Stomach (tissue), 9 donors: Measurements from ENCODE around the gene CCL21. TPM values are rescaled to one million over a fixed set of nuclear protein-coding genes. Genes with fewer than 3 reads are reported as not detected.
A peak's percentile ranks its signal among the peaks of the same experiment; 100 is the strongest.

ENCODE experiments used
- DNase-seq, 2 donors: peaks; one replicate each; pipeline versions ENCODE4 v3.0.0 to v3.0.0-alpha.2; 2013 to 2019
- H3K27ac ChIP-seq, 5 donors: fragments of 200-600 bp in 4 of 5; sonication (generic) in 4 of 5; one replicate each; pipeline ENCODE4 v1.5.1; 2013 to 2019; ENCODE audit warnings: mild to moderate bottlenecking in 1 of 5, moderate library complexity in 1 of 5
- H3K27me3 ChIP-seq, 3 donors: fragments of 200-600 bp; sonication (generic); one replicate each; pipeline ENCODE4 v1.5.1; 2017 to 2019; ENCODE audit warnings: mixed run types in 1 of 3
- H3K36me3 ChIP-seq, 4 donors: fragments of 200-600 bp; sonication (generic); 1 replicate in 3 of 4; 2 replicates in 1 of 4; pipeline ENCODE4 v1.5.1; 2016 to 2019
- H3K4me1 ChIP-seq, 4 donors: fragments of 200-600 bp; sonication (generic); one replicate each; pipeline ENCODE4 v1.5.1; 2016 to 2019
- H3K4me3 ChIP-seq, 4 donors: fragments of 200-600 bp; sonication (generic) in 3 of 4; one replicate each; pipeline ENCODE4 v1.5.1; 2016 to 2019; ENCODE audit warnings: mild to moderate bottlenecking in 1 of 4
- H3K9me3 ChIP-seq, 4 donors: fragments of 200-600 bp; sonication (generic); one replicate each; pipeline ENCODE4 v1.5.1; 2016 to 2019
- CTCF ChIP-seq, 7 experiments: fragments of 450-650 bp in 4 of 7; fragments of 200-600 bp in 3 of 7; sonication (generic) in 3 of 7; IDR thresholded peaks; one replicate each; pipeline ENCODE4 v1.5.1; 2016 to 2019; ENCODE audit warnings: antibody characterized with exemption in 7 of 7, control low read depth in 2 of 7, mild to moderate bottlenecking in 1 of 7
- EP300 ChIP-seq: sonication (generic); formaldehyde crosslinking; IDR thresholded peaks from one replicate; pipeline ENCODE4 v1.6.1; 2017; ENCODE audit warnings: antibody characterized with exemption
- POLR2A ChIP-seq, 4 donors: fragments of 450-650 bp; IDR thresholded peaks; one replicate each; pipeline ENCODE4 v1.6.1; 2016; ENCODE audit warnings: antibody characterized with exemption in 4 of 4, control low read depth in 2 of 4, mild to moderate bottlenecking in 1 of 4, moderate library complexity in 1 of 4
- POLR2AphosphoS5 ChIP-seq, 3 donors: sonication (generic); formaldehyde crosslinking; IDR thresholded peaks; one replicate each; pipeline ENCODE4 v1.6.1; 2016; ENCODE audit warnings: antibody characterized with exemption in 3 of 3
- WGBS, 5 donors: extraction: QIAGEN DNeasy Blood & Tissue Kit in 3 of 5; methylation state at CpG; one replicate each; pipeline versions ENCODE4 v1.1.5 to v1.1.7; 2013 to 2018; 5-methylcytosine and 5-hydroxymethylcytosine counted together
- intact Hi-C: fragments of 100-400 bp; cut with DNase I; formaldehyde crosslinking; loops from one replicate; pipeline ENCODE4 v1.15.1; 2023; ENCODE audit warnings: low total_unique reads
- polyA plus RNA-seq, 3 donors: library from polyadenylated mRNA; stranded (reverse); fragments of 200-250 nt; gene quantifications; one replicate each; pipeline ENCODE4 v1.2.3, GENCODE V29; 2013
- total RNA-seq, 5 donors: library from RNA; depleted of rRNA; stranded (reverse); fragments of >200 nt; gene quantifications; one replicate each; pipeline versions ENCODE4 v1.1.0 to v1.2.3, GENCODE V29; 2014 to 2016
- donor health status: healthy with polysubstance abuse.
- donor health status: Bipolar disorder and iron deficiency.
- donor health status: healthy.

Gene CCL21
- total and polyA plus RNA-seq, 8 donors: 1.7 to 51.3 (median 23.4) TPM; not detected in 1

DNA sequence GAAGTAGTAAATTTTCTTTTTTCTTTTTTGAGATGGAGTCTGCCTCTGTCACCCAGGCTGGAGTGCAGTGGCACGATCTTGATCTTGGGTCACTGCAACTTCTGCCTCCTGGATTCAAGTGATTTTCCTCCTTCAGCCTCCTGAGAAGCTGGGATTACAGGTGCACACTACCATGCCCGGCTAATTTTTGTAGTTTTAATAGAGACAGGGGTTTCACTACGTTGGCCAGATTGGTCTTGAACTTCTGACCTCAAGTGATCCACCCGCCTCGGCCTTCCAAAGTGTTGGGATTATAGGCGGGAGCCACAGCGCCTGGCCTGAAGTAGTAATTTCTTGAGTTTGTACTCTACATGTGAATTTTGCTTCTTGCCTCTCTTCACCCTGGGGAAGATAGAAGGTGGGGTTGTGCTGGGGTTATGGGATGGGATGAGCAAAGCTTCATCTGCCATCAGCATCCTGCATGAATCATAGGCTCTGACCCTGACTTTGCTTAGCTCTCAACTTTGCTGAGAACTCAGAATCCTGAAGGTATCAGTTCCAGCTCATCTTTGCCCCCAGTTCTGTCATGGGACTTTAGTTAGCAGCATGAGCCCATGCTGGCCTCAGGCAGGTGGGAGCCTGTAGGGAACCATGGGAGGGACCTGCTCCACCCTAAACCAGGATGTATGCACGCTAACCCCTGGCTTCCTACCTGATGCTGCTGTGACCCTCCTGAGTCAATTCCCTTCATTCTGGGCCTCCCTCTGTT lies 9.3 kb upstream of the CCL21 start:
- Histone ChIP-seq H3K4me1 (peaks cover 0 to 9% (median 8%) of the 10 kb centered on the region in 4 donors), H3K36me3 (no peaks in the 10 kb centered on the region), H3K4me3 (no peak overlapping the region), H3K27ac (no peak overlapping the region), H3K27me3 (no peaks in the 10 kb centered on the region), H3K9me3 (no peaks in the 10 kb centered on the region)
- TF ChIP-seq EP300 (no peak), POLR2AphosphoS5 (IDR thresholded peaks at IDR 0.05) (no peak), CTCF (IDR thresholded peaks at IDR 0.05) (no peak), POLR2A (IDR thresholded peaks at IDR 0.05) (no peak)
- DNase-seq: peak in 1 of 2 donors; percentile 23
- intact Hi-C loops: no loop called here
- 84 to 90% (median 85%) methylated on average over 8 of the region's 8 CpGs for WGBS, 5 donors

DNA sequence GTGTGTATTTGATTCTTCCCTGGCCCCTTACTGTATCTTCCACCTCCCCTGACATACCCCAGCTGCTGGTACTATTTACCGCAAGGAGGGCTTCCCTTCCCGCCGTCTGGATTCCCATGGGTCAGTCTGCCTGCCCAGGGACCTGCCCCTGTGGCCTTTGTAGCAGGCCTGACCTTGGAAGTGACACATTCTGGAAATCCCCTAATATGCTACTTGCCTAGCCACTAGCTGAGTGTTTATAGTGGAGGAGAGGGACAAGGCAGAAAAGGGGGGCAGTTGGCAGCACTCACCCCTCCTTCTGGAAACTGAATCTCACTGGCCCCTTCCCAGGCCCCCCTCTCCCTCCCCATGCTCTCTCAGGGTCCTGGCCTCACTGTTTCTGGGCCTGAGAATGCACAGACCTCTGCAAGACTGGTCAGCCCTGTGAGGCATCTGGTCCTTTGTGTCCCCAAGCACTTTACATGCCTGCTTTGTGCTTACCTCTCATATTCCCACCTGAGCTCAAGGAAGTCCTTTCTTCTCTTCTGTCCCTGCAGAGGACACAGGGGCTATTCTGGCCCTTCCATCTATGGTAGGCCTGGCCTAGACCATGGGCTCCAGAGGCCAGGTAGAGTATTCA lies 8.2 kb upstream of the CCL21 start:
- Histone ChIP-seq H3K4me3 (no peak overlapping the region), H3K36me3 (no peaks in the 10 kb centered on the region), H3K9me3 (no peaks in the 10 kb centered on the region), H3K4me1 (peaks cover 0 to 9% (median 8%) of the 10 kb centered on the region in 4 donors), H3K27ac (no peak overlapping the region), H3K27me3 (no peaks in the 10 kb centered on the region)
- TF ChIP-seq POLR2AphosphoS5 (IDR thresholded peaks at IDR 0.05) (no peak), EP300 (no peak), POLR2A (IDR thresholded peaks at IDR 0.05) (no peak)
- peak in 1 of 2 donors; percentile 52 for DNase-seq
- intact Hi-C loops: no loop called here
- WGBS, 5 donors: 54 to 80% (median 63%) methylated on average over 3 of the region's 3 CpGs

GRCh38 chr9:34716711-34717110 lies 6.8 kb upstream of the CCL21 start:
- no peak for DNase-seq
- Histone ChIP-seq H3K36me3 (no peaks in the 10 kb centered on the region), H3K27me3 (no peaks in the 10 kb centered on the region), H3K4me3 (no peak overlapping the region), H3K27ac (no peak overlapping the region), H3K4me1 (peaks cover 0 to 9% (median 8%) of the 10 kb centered on the region in 4 donors), H3K9me3 (no peaks in the 10 kb centered on the region)
- intact Hi-C loops: no loop called here
- TF ChIP-seq EP300: no peak
- no peak for TF ChIP-seq POLR2AphosphoS5 (IDR thresholded peaks at IDR 0.05)
- no peak for TF ChIP-seq CTCF (IDR thresholded peaks at IDR 0.05)
- no peak for TF ChIP-seq POLR2A (IDR thresholded peaks at IDR 0.05)
- WGBS, 5 donors: 67 to 78% (median 71%) methylated on average over 4 of the region's 4 CpGs

- no peaks in the 10 kb centered on the region for H3K27me3 ChIP-seq
- H3K9me3 ChIP-seq: no peaks in the 10 kb centered on the region
- H3K36me3 ChIP-seq: no peaks in the 10 kb centered on the region
- DNase-seq: no peak
- TF ChIP-seq EP300: no peak
- TF ChIP-seq POLR2AphosphoS5 (IDR thresholded peaks at IDR 0.05): no peak
- no peak for TF ChIP-seq POLR2A (IDR thresholded peaks at IDR 0.05)
- TF ChIP-seq CTCF (IDR thresholded peaks at IDR 0.05): no peak
- H3K27ac ChIP-seq: no peak overlapping the region
- peaks cover 0 to 9% (median 8%) of the 10 kb centered on the region in 4 donors for H3K4me1 ChIP-seq
- H3K4me3 ChIP-seq: no peak overlapping the region
- WGBS, 5 donors: 87 to 91% (median 90%) methylated on average over 7 of the region's 7 CpGs
- intact Hi-C loops: no loop called here
Observed at GRCh38 chr9:34715639-34716215, 5.8 kb upstream of the CCL21 start.
